ENCODE measurements around the gene CHRNA10.
"Not testable (repeated sequence)": the region's sequence is repeated elsewhere in the genome, so short reads cannot be mapped to it uniquely, and the experiment has no call there.

CHRNA10 gene

DNA sequence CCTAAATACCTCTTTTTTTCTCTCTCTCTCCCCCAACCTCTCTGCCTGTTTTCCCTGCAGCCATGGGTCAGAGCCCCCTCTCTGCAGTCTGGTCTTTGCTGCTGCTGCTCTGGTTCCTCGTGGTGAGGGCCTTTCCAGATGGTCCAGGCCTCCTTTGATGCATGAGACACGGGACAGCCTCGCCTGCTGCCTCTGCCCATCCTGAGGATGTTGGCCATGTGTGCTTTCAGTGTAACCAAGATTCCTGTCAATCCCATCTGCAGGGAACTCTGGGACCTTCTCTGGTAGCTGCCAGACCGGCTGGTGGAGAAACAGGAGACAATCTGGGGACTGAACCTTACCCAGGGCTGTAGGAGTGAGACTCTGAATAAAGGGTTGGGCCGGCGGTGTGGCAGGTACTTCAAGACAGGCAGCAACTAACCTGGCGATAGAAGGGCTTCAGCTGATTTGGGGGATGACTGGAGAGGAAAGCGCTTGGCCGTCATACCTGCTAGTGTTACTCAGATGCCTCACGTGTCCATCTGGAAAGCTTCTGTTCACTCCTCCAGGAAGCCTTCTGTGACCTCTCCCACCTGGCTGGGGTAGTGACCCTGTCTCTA is 7.1 kb downstream of the CHRNA10 start:
- DNase-seq = no peak

DNA sequence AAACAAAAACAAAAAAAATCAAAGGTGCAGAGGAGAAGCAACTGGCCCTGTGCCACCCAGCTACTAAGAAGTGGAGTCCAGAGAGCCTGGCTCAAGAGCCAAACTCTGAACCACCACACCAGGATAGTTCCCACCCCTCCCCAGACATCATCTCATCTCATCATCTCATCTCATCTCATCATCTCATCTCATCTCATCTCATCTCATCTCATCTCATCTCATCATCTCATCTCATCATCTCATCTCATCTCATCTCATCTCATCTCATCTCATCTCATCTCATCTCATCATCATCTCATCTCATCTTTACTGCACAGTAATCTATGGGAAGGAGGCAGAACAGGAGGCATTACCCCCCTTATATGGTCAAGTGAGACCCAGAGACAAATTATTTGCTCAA is 8.3 kb downstream of the CHRNA10 start:
- DNase-seq = no peak

DNA sequence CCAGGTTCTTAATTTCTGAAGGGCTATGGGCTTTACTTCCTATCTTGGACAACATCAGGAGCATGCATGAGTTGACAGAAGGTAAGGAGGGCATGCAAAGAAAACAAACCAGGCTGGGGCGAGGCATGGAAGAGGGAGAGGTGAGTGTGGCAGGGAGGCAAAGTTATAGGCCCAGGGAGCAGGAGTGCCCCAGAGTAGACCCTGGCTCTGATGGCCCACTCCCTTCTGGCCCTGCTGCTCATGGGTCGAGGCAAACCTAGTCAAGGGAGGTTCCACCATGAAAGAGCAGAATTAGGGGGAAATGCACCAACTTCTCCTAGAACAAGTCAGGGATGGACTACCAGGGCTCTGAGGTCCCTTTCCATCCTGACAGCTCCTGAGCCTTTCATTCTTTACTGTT is 10.2 kb downstream of the CHRNA10 start:
- DNase-seq = no peak

DNA sequence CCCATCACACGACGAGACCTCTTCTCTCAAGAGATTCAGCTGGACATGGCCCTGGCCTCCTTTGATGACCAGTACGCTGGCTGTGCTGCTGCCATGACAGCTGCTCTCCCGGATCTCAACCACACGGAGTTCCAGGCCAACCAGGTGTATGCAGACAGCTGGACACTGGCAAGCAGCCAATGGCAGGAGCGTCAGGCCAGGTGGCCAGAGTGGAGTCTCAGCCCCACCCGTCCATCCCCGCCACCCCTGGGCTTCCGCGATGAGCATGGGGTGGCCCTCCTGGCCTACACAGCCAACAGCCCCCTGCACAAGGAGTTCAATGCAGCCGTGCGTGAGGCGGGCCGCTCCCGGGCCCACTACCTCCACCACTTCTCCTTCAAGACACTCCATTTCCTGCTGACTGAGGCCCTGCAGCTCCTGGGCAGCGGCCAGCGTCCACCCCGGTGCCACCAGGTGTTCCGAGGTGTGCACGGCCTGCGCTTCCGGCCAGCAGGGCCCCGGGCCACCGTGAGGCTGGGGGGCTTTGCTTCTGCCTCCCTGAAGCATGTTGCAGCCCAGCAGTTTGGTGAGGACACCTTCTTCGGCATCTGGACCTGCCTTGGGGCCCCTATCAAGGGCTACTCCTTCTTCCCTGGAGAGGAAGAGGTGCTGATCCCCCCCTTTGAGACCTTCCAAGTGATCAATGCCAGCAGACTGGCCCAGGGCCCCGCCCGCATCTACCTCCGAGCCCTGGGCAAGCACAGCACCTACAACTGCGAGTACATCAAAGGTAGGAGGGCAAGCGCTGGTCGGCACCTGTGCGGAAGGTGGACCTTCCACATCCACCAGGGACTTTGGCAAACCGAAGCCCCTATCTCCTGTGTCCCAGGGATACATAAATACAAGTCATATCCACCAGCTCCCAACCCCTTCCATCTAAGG is 11.3 kb downstream of the CHRNA10 start:
- DNase-seq = no peak

DNA sequence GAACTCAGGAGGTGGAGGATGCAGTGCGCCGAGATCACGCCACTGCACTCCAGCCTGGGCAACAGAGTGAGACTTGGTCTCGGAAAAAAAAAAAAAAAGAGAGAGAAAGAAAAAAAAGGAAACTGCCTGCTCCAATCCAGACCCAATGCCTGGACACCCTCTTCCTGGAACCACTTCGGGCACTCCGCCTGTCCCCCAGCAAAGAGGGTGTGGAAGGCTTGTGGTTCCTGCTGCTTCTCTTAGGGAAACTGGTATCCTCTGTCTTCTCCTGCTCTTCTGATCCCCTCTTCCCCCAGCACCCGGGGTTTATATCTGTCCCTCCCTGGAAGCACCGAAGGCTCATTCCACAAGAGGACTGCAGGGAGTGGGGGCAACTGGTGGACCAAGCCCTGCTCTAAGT is 12.9 kb downstream of the CHRNA10 start:
- DNase-seq = no peak

DNA sequence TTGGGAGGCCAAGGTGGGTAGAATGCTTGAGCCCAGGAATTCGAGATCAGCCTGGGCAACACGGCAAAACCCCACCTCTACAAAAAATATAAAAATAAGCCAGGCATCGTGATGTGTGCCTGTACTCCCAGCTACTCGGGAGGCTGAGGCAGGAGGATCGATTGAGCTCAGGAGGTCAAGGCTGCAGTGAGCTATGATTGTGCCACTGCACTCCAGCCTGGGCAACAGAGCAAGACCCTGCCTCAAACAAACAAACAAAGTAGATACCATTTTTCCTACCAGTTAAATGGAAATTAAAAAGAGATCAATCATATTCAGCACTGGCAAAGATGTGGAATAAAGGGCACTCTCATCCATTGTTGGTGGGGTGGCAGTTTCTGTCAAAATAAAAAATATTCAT is 13.9 kb downstream of the CHRNA10 start:
- DNase-seq = not testable (repeated sequence)

DNA sequence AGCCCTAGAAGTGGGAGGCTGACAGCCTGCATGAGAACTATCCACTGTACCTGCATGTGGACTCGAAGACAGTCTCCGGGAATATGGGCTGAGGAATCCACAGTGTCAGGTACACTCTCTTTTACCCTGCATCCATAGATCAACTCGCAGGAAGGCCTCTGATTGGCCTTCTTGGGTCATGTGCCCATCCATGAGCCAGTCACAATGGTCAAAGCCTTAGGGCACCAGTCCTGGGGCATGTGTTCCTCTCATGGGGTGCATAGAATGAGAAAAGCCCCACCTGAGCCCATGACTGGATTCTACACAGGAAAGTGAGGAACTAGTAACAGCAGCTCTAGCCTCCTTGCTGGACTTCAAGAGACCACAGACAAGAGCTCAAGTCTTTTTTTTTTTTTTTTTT is 15.6 kb downstream of the CHRNA10 start:
- no peak for DNase-seq

DNA sequence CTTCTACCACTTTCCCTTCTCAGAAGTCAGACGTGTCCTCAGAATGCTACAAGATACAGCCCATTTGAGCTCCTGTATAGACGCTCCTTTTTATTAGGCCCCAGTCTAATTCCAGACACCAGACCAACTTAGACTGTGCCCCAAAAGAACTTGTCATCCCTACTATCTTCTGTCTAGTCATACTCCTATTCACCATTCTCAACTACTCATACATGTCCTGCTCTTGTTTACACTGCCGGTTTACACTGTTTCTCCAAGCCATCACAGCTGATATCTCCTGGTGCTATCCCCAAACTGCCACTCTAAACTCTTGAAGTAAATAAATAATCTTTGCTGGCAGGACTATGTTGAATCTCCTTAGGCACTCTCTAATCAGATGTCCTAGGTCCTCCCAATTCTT is 18.7 kb downstream of the CHRNA10 start:
- not testable (repeated sequence) for DNase-seq

DNA sequence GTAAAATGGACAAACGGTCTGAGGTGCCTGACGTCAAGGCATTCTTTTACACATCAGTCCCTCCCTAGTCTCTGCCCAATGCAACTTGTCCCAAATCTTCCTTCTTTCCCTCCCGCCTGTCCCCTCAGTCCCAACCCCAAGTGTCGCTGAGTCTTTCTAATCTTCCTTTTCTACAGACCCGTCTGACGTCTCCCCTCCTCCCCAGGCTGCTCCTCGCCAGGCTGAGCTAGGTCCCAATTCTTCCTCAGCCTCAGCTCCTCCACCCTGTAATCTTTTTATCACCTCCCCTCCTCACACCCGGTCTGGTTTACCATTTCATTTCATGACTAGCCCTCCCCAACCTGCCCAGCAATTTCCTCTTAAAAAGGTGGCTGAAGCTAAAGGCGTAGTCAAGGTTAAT is 21.8 kb downstream of the CHRNA10 start:
- DNase-seq = not testable (repeated sequence)

DNA sequence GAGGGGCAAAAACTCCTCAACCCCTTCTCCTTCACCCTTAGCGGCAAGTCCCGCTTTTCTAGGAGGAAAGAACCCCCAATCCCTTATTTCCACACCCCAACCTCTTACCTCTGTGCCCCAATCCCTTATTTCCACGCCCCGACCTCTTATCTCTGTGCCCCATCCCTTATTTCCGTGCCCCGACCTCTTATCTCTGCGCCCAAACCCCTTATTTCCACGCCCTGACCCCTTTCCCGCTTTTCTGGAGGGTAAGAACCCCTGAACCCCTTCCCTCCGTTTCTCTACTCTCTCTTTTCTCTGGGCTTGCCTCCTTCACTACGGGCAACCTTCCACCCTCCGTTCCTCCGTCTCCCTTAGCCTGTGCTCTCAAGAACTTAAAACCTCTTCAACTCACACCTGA is 22.3 kb downstream of the CHRNA10 start:
- DNase-seq = not testable (repeated sequence)

DNA sequence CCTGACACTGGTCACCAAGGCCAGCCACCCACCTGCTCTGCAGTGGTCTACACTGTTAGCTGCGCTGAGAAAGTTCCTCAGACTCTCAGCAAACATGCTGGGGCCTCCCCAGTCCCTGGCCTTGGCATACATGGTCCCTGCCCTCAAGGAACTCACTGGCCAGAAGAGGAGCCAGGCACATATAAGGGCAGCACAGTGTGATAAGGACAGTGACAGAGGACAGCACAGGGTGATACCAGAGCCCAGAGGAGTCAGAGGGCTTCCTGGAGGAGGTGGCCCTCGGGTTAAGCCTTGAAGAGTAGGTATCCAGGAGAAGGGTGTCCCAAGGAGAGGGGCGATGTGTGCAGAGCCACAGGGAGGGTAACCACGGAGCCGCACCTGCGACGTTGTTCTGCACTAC is 25.6 kb downstream of the CHRNA10 start:
- no peak for DNase-seq

DNA sequence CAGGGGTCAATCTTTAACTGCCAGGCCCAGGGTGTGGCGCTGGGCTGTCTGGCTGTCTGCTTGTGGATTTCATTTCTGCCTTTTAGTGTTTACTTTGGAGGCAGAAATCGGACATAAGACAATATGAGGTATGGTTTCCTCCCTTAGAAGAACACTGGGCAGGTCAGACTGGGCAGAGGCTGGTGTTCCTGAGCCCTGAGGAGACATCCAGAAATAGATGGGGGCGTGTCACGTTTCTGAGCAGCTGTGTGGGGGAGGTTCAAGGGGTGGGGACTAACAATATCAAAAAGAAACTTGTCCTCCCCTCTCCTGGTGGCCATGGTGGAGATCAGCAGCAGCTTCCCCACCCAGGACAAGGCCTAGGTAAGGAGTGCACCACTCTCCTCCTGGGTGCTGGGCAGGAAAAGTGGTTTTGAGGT is 26.4 kb downstream of the CHRNA10 start, which contains the start of gene ART1:
Gene ART1, plus strand, starts transcription at position 312 of the 419 bp plus-strand sequence. CDS start 14,086 bp downstream, outside the sequence.
- DNase-seq = no peak

DNA sequence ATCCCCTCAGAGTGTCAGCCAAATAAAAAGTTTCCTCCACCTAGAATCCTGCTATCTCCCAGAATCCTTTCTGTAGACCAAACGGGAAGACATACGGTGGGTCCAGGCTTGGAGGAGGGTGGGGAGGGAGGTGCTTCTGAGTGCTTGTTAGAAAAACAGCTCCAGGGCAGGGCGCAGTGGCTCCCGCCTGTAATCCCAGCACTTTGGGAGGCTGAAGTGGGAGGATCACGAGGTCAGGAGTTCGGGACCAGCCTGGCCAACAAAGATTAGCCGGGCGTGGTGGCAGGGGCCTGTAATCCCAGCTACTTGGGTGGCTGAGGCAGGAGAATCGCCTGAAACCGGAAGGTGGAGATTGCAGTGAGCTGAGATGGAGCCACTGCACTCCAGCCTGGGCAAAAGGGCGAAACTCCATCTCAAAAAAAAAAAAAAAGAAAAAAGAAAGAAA is 28.1 kb downstream of the CHRNA10 start:
- not testable (repeated sequence) for DNase-seq

DNA sequence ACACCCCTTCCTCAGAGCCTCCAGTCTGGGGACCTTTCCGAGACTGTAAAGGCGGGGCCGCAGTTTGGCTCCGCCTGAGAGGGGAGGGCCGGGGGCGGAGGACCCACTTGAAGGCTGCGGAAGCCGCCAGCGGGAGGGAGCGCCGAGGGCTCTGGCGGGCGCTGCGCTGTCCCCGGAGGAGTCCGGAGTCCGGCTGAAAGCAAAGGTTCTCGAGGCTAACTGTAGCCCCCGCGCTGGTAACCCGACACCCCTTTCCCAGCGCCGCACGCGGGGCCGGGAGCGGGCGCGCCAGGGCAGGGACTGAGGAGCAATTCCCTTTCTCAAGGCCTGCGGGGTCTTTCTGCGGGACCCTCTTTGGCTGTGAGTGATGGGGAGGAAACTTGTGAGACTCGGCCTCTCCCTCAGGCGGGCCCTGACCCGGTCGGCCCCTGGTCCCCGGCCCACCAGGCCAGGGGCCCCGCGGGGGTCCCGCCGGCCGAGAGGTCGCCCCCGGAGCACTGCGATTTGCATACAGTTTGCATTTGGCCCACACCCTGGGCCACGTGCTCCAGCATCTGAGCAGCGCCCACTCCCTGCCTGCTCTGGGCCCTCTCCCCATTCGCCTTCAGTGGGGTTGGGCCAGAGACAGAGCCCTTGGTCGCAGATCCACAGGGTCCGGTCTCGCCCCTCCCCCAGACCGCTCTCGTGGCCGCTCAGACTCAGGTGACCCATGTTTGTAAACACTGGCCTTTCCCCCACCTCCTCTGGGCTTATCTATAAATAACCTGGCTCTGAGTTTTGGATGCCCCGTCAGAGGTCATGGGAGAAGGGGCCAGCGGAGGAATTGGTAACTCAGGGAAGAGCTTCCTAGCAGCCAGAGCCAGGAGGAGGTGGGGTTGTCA is 28.9 kb downstream of the CHRNA10 start:
- DNase-seq = peak; percentile 84

DNA sequence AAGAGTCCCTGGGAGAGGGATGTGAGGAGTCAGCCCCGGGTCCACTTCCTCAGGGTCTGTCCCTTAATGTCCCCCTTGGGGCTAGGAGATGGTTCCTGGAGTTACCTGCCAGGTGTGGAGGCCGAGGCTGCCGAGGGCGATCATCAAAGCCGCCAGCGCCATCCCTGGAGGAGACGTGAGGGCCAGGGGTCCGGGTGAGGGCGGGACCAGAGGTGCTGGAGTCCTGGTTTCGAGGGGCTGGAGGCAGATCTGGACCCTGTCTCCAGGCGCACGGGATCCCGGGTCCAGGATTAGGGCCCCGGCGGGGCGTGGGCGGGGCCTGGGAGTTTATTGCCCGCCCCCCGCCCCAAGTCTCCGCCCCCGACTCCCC is 29.5 kb downstream of the CHRNA10 start, which contains the start of gene ART5:
Gene ART5, minus strand, starts transcription at position 292 of the 370 bp plus-strand sequence. Its CDS starts 130 bp downstream, at position 162.
- no peak for DNase-seq

DNA sequence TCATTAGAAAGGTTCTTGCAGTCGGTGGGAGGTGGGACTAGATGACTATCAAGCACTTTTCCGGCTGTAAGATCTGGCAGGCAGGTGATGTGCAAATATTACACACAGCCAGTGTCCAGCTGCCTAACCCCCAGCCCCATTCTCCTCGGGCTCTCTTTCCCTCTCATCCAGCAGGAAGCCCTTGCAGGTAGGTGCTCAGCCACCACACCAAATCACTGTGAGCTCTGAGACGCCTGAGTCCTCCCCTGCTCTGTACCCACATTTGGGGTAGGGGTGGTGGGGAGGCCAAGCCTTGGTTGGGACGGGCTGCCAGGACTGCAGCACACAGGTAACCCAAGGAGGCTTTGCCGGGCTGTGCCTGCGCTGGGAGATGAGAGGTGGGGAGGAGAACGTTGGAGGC is 30.0 kb downstream of the CHRNA10 start:
- DNase-seq = no peak

DNA sequence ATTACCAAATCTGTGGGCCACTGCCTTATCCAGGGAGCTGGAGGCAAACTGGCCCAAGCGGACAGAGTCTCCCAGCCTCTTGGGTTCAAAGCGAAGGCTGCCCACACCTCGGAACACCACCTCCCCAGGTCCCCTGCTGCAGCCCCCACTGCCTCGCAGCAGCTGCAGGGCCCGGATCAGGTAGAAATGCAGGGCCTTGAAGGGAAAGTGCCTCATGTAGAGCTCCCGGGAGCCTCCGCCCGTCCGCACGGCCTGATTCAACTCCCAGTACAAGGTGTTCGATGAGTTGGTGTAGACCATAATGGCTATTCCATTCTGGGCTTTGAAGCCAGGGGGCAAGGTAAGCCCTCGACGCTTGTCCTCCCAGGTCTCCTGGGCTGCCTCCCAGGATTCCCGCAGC is 31.3 kb downstream of the CHRNA10 start:
- no peak for DNase-seq

DNA sequence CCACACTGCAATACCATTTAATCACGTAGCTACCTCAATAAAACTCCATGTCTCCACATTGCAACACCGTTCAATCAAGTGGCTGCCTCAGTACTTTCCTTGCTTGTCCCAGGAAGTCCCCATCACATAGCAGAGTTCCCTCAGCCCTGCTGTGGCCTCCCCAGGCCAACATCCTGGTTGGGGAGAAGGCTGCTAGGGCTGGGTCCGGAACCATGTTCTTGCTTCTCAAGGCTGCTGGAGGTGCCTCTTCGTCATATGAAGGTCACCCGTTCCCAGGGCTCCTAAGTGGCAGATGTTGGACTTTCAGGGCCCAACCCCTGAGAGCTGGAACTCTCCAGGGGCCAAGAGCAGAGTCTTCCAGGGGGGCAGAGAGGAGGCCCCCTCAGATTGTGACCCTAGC is 32.7 kb downstream of the CHRNA10 start:
- no peak for DNase-seq

DNA sequence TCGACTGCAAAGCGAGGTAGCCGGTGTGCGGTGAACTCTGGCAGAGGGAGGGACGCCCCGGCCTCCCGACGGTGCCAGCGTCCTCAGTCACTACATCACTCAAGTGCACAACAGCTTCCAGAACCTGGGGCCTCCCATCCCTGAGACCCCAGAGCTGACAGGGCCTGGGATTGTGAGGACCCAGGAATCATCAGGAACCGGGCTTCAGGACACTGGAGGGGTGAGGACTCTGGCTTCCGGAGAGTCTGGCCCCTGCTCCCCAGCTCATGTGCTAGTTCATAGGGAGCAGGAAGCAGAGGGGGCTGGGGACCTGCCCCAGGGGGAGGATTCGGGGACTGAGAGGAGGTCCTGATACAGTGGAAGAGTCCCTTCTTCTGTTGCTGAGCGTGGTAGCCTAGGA is 34.0 kb downstream of the CHRNA10 start:
- no peak for DNase-seq

DNA sequence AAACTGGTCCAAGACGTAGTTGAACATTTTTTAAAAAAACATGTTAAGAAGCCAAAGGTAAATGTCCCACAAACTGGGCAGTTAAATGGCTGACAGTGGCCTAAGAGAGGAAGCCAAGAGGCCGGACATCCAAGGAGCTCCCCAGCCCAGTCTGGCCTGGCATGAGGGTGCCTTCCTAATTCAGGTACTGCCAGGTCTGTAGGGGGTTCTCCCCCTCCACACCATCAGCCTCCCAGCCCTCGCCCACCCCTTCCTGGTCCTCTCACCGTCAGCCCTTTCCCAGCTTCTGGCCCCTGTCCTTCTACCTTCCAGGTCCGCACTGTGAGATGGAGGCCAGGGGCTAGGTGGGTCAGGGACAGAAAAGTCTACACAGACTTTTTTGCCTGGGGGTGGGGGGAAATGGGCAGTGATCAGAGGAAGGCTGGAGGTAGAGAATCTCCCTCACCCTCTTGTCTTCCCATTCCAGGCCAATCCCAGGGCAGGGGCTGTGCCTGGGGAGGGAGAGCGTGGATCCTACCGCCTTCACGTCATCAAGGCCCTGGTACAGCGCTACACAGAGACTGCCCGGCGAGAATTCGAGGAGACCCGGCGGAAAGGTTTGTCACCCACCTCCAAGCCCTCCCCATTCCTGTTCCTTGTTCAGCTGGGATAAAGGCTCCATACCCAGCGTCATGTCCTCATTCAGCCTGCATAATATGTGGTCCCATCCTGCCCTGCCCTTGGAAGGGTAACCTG is 35.4 kb downstream of the CHRNA10 start:
- no peak for DNase-seq

DNA sequence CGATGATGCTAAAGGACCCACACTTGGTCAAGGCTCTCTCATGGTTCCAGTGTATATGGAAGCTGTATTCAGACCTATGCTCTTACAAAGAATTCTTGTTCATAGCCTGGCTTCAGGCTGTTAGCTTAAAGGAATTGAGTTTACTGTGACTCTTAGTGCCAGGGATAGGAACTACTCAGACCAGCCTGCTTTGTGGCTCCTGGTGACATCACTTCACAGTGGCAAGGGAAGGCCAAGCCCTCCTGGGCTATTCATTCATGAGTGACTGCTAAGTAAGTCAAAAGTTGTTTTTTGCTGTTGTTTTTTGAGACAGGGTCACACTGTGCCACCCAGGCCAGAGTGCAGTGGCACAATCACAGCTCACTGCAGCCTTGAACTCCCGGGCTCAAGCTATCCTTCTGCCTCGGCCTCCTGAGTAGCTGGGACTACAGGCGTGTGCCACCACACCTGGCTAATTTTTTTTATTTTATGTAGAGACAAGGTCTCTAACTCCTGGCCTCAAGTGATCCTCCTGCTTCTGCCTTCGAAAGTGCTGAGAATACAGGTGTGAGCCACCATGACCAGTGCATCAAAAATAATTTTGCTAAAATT is 39.0 kb downstream of the CHRNA10 start:
- no peak for DNase-seq

DNA sequence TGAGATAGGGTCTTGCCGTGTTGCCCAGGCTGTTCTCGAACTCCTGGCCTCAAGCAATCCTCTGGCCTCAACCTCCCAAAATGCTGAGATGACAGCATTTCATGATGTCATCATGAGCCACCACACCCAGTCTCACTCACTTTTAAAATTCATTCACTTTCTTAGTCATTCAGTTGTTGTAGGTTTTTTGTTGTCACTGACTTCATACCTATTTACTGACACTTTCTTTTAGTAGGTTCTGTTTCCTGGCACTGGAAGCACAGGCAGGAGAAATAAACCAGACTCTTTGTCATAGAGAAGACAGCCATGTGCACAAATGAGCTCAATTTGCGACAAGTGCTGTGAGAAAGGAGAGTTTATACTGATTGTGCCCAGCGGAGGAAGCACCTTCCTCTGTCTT is 39.9 kb downstream of the CHRNA10 start:
- DNase-seq = no peak

All from CD4-positive, alpha-beta T cell treated with Interleukin-17A for 1 hour (primary cell).